ENCODE results near the gene JADE3.

Gene JADE3

GRCh38 chrX:46912098-46912602, at the start of gene JADE3:
JADE3 (plus strand) TSS chrX:46912421; CDS start chrX:46984895, 72,474 bp downstream.
- DNase-seq, result peak; percentile 91

GRCh38 chrX:46863072-46863471, 49.1 kb upstream of the JADE3 start:
- no peak for DNase-seq

DNA sequence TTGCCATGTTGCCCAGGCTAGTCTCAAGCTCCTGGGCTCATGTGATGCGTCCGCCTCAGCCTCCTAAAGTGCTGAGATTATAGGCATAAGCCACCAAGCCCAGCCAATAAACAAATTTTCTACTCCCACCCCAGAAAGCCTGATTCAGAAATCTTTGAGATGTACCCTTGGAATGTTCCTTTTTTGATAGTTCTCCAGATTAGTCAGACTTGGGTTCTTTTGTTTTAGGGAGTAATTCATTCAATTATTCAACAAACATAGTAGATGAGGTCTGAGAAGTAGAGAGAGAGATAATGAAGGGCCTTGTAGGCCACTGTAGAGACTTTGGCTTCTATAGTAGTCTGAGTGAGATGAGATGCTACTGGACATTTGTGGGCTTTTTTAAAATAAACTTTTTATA, 47.6 kb upstream of the JADE3 start:
- no peak for DNase-seq

DNA sequence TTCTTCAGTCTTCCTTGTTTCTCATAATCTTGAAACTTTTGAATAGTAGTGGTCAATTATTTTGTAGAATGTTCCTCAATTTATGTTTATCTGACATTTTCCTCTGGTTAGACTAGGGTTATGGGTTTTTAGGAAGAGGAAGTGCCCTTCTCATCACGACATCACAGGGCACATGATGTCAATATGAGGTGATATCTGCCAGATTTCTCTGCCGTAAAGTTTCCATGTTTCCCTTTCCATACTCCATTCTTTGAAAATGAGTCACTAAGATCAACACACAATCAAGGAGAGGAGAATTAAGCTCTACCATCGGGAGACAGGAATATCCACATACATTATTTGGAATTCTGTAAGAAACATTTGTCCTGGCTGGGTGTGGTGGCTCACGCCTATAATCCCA, 46.9 kb upstream of the JADE3 start:
- no peak for DNase-seq

GRCh38 chrX:46866726-46867125, 45.5 kb upstream of the JADE3 start:
- no peak for DNase-seq

DNA sequence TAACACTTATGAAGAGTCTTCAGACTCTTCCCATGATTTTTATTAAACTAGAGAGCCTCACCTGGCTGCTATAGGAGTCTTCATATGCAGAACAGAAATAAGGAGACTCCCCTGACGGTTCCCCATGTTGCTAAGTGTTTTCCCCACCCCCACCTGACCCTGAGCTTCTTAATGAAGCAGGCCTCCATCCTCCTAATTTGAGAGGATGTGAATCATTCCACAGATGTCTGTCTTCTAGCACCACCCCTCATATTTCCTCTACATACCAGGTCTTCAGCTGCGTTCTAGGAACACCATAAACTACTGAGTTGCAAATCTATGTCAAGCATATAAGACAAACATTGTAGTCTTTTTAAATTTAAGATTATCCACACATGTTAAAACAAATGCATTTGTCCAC, 38.5 kb upstream of the JADE3 start:
- DNase-seq, result peak; percentile 6

DNA sequence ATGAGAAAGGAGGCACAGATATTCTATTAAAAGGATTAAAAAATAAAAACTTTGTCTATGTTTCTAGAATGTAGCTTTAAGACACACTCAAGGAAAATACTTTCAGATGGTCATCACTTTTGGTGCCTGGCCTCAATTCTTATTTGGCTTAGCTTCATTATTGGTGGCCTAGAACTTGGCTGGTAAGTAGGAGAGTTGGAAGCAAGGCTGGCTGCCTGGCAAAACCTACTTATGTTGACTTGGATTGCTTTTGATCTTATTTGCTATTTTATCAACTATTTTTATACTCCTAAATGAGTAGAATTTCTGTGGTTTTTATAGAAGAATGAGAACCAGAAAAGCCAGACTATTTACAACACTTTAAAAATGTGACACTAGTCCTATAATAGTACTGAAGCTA, 35.3 kb upstream of the JADE3 start:
- no peak for DNase-seq

DNA sequence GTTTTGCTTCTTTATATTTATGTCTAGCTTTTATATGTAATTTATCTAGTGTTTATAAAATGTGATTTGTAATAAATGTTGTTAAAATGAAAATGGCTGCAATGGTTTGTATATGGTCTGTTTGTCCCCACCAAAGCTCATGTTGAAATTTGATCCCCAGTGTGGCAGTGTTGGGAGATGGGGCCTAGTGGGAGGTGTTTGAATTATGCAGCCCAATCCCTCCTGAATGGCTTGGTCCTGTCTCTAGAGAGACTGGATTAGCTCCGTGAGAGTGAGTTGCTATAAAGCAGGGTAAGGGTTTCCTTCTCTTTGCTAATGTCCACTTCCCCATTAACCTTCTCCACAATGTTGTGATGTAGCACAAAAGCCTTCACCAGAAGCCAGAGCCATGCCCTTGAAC, 30.0 kb upstream of the JADE3 start:
- DNase-seq, result peak; percentile 80

- no peak for DNase-seq
Measured at GRCh38 chrX:46884799-46885198, 27.4 kb upstream of the JADE3 start.

GRCh38 chrX:46898207-46898606, 14.0 kb upstream of the JADE3 start:
- DNase-seq, result no peak

- peak; percentile 94 for DNase-seq
Measured at GRCh38 chrX:46903458-46904242, 8.6 kb upstream of the JADE3 start.

GRCh38 chrX:46904626-46905025, 7.6 kb upstream of the JADE3 start:
- DNase-seq, result no peak

DNA sequence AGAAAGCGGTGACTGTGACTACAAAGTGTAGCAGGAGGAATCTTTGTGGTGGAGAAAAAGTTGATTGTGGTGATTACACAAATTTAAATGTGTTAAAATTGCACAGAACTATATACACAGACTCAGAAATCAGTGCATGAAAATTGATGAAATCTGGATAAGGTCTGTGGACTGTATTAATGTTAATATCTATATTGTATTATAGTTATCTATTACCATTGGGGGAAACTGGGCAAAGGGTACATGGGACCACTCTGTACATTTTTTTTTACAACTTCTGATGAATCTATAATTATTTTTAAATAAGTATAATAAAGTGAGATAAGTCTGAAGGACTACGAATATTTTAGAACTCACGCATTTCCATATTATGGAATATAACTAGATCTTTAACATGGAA, 1.8 kb upstream of the JADE3 start:
- no peak for DNase-seq

- DNase-seq, result peak; percentile 65
Measured at GRCh38 chrX:46912603-46913491, 626 bp downstream of the JADE3 start.

DNA sequence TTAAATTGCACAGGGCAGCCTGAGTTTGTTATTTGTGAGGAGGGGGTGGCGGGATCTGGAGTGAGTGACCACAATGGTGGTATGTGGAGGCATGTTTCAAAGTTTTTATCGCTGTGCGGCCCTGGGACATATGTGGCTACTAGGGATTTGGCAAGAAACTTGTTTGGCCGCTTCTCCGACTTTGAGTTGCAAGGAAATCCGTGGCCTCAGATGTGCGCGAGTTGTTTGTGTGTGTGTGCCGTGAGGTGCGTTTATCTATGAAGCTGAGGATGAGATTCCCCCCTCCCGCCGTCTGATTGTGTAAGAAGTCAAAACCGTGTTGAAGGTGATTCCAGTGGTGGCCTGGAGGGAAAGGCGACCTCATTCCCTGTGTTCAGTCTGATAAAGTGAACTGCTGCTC, 1.4 kb downstream of the JADE3 start:
- peak; percentile 35 for DNase-seq

- no peak for DNase-seq
Measured at GRCh38 chrX:46916273-46916672, 4.1 kb downstream of the JADE3 start.

GRCh38 chrX:46917622-46918021, 5.4 kb downstream of the JADE3 start:
- DNase-seq, result no peak

DNA sequence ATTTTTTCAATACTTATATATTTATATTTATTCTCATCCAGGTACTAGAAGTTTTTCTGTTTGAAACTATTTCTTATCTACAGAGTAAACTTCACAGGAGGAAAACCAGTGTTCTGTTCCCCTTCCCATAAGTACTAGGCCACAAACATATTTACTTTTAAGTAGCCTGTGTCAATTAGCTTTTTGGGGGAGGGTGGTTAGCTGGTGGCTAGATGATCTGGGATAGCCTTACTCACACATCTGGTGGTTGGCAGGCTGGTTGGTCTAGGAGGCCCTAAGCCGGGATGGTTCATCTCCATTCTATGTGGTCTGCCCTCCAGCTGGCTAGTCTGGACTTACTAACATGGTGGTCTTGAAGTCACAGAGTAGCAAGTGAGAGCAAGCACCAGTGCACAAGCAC, 6.2 kb downstream of the JADE3 start:
- peak; percentile 34 for DNase-seq

- no peak for DNase-seq
Measured at GRCh38 chrX:46920235-46920634, 8.0 kb downstream of the JADE3 start.

DNA sequence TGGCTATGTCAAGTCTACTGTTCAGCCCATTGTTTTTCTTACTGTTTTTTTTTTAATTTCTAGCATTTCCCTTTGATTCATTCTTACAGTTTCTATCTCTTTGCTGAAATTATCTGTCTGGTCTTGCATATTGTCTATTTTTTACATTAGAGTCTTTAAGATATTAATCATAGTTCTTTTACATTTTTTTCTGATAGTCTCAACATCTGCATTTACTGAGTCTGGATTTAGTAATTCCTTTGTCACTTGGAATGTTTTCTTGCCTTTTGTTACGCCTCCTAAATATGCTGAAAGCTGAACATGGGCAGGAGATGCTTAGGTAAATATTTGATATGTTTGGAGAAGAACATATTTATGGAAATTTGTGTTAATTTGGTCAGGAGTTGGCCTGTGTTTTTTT, 10.4 kb downstream of the JADE3 start:
- no peak for DNase-seq

DNA sequence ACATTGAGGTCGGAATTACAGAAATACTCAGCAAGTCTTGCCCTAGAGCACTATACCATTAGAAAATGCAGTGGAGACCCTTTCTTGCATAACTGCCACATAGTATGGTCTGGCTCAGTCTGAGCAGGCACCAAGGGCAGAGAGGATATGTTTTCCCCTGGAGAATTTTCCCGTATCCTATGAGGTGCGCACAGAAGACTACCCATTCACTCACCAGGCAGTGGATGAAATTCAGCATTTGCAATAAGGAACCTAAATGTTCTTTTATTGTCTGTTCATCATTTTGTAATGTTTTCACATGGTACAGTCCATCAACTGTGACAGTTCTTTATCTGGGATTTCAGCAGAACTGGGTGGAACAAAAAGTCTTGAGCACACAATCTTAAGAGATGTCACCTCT, 15.5 kb downstream of the JADE3 start:
- no peak for DNase-seq

DNA sequence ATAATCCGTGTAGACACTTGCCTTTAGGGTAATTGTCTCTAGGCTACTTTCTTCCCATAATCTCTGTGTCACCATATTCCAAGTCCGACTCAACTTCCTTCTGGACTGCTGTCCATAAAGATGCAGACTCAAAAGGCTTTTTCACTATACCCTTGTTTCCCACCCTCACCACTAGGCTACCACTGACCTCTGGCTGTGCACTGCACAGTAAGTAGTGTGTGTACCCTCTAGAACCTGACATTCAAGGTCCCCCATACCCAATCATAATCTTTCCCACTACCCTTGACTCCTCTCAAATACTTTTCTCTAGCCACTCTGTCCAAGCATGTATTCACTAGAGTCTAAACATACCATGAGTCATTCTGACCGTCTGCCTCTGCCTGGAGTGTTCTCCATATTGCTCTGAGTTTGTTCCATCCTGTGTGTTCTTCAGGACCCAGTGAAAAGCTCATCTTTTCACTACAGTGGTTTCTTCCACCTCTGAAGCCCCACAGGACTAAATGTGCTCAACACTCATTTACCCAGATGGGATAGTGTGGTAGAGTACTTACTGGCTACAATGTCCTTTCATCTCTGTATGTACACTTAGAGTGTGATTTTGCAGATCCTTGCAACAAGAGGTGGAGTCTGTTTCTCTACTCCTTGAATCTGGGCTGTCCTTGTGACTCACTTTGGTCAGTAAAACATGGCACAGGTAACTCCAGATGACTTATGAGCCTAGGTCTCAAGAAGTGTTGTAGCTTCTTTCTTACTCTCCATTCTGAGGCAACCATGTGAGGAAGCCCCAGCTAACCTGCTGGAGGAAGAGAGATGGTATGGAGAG, 17.4 kb downstream of the JADE3 start:
- peak; percentile 16 for DNase-seq

GRCh38 chrX:46935295-46935694, 23.1 kb downstream of the JADE3 start:
- no peak for DNase-seq

All from NCI-H82 (cell line).